Bronchial epithelial cell (primary cell): ENCODE measurements around the gene ACSL5. TPM values are rescaled to one million over a fixed set of nuclear protein-coding genes. Genes with fewer than 3 reads are reported as not detected.
"Not testable (repeated sequence)": the region's sequence is repeated elsewhere in the genome, so short reads cannot be mapped to it uniquely, and the experiment has no call there.

ENCODE experiments used
- DNase-seq: peaks from one replicate; pipeline ENCODE4 v3.0.0-alpha.2; 2010; ENCODE audit warnings: low read depth
- FAIRE-seq: peaks from 2 replicates; lab custom pipeline; 2011; peaks lifted over from hg19 to GRCh38; lab: Jason Lieb, UNC
- H3K27me3 ChIP-seq: 2 replicates; pipeline ENCODE4 v1.5.1; 2011; ENCODE audit warnings: low read length; ENCODE audit not compliant: control insufficient read depth, insufficient read depth
- H3K36me3 ChIP-seq: 2 replicates; pipeline ENCODE4 v1.5.1; 2011; ENCODE audit warnings: low read length; ENCODE audit not compliant: control insufficient read depth, insufficient read depth
- H3K4me3 ChIP-seq: 2 replicates; pipeline ENCODE4 v1.5.1; 2011; ENCODE audit warnings: mild to moderate bottlenecking, low read depth, low read length, control low read depth
- total RNA-seq: library from RNA; depleted of rRNA; stranded (reverse); fragments of >200 nt; gene quantifications from 2 replicates; pipeline ENCODE4 v1.2.1, GENCODE V29; 2014
- TF ChIP-seq, protein P1 (sequence below): IDR thresholded peaks from 2 replicates; pipeline ENCODE4 v1.5.1; 2011; ENCODE audit warnings: mild to moderate bottlenecking, moderate library complexity, low read length, control low read depth, inconsistent platforms; ENCODE audit not compliant: insufficient read depth, severe bottlenecking

Gene ACSL5
- total RNA-seq, 1 donor from 2014 or later = under 0.01 TPM

DNA sequence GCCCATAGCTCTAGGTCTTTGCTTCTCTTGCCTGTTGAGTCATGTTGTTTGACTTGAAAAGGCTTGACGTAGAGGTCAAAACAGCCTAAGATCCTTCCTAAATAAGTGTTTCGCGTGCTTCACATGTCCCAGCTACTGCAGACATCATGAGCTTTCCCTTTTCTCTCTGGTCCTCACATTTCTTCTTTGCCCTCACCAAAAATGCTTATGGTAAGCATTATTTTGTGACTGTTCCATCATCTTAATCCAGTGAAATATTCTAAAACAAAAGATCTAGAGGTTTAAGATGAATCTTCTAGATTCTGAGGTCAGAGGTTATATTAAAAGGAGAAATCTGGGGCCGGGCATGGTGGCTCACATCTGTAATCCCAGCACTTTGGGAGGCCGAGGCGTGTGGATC, 8.5 kb upstream of the ACSL5 start:
- TF ChIP-seq, protein P1, sequence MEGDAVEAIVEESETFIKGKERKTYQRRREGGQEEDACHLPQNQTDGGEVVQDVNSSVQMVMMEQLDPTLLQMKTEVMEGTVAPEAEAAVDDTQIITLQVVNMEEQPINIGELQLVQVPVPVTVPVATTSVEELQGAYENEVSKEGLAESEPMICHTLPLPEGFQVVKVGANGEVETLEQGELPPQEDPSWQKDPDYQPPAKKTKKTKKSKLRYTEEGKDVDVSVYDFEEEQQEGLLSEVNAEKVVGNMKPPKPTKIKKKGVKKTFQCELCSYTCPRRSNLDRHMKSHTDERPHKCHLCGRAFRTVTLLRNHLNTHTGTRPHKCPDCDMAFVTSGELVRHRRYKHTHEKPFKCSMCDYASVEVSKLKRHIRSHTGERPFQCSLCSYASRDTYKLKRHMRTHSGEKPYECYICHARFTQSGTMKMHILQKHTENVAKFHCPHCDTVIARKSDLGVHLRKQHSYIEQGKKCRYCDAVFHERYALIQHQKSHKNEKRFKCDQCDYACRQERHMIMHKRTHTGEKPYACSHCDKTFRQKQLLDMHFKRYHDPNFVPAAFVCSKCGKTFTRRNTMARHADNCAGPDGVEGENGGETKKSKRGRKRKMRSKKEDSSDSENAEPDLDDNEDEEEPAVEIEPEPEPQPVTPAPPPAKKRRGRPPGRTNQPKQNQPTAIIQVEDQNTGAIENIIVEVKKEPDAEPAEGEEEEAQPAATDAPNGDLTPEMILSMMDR = no peak
- FAIRE-seq = no peak
- Histone ChIP-seq H3K36me3 (no peaks in the 10 kb centered on the region), H3K27me3 (no peaks in the 10 kb centered on the region), H3K4me3 (no peak overlapping the region)
- DNase-seq = no peak

DNA sequence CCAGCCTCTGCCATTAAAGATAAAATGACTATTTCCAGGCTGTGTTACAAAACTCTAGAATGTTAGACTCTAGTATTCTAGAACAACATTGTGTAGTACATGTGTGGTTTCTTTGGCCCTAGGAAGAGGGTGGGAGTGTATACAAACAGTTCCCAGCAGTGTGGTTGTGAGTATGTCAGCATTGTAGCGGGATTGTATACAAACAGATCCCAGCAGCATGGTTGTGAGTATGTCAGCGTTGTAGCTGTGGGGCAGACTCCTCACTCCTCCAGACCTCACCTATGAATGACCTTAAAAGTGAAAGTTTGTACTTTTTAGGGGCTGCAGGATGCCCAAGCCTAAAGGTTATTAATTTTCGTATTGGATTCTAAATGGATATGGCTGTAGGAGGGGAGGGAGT, 6.9 kb upstream of the ACSL5 start:
- H3K4me3 ChIP-seq = no peak overlapping the region
- DNase-seq = no peak
- FAIRE-seq = no peak
- TF ChIP-seq, protein P1 = no peak
- H3K27me3 ChIP-seq = no peaks in the 10 kb centered on the region
- H3K36me3 ChIP-seq = no peaks in the 10 kb centered on the region

DNA sequence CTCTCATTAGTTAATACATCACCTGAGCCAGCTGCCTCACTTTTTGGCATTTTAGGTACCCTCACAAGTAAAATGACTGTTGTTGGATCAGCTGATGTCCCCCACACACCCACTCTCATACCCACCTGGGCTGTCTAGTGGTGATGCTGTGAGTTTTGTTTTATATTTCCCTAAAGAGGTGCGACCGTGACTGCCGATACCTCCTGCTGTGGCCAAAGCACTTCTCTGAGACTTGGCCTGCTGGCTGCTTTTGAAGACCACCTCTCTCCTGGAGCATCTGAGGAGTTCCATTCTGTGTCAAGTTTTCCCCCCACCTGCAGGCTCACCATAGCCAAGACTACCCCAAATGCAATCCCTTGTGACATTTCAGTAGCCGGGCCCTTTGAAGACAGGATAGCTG, 6.4 kb upstream of the ACSL5 start:
- H3K36me3 ChIP-seq = no peaks in the 10 kb centered on the region
- TF ChIP-seq, protein P1 = no peak
- no peaks in the 10 kb centered on the region for H3K27me3 ChIP-seq
- FAIRE-seq (no peak), DNase-seq (no peak)
- no peak overlapping the region for H3K4me3 ChIP-seq

DNA sequence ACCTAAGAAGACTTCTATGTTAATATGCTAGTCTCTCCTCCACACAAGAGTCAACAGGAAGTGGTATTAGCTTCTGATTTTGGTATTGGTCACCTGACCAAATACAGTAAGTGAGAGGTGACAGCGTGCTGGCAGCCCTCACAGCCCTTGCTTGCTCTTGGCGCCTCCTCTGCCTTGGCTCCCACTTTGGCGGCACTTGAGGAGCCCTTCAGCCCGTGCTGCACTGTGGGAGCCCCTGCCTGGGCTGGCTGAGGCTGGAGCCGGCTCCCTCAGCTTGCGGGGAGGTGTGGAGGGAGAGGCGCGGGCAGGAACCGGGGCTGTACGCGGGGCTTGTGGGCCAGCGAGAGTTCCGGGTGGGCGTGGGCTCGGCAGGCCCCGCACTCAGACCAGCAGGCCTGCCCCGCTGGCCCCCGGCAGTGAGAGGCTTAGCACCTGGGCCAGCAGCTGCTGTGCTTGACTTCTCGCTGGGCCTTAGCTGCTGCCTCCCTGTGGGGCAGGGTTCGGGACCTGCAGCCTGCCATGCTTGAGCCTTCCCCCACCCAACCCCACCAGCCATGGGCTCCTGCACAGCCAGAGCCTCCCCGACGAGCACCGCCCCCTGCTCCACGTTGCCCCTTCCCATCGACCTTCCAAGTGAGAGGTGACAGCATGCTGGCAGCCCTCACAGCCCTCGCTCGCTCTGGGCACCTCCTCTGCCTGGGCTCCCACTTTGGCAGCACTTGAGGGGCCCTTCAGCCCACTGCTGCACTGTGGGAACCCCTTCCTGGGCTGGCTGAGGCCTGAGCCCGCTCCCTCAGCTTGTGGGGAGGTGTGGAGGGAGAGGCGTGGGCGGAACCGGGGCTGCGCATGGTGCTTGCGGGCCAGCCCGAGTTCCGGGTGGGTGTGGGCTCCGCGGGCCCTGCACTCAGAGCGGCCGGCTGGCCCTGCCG, 4.2 kb upstream of the ACSL5 start:
- FAIRE-seq = no peak

DNA sequence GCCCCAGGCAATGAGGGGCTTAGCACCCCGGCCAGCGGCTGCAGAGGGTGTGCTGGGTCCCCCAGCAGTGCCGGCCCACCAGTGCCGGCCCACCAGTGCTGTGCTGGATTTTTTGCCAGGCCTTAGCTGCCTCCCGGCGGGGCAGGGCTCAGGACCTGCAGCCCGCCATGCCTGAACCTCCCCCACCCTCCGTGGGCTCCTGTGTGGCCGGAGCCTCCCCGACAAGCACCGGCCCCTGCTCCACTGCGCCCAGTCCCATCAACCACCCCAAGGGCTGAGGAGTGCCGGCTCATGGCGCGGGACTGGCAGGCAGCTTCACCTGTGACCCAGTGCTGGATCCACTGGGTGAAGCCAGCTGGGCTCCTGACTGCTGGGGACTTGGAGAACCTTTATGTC, 3.5 kb upstream of the ACSL5 start:
- no peak for FAIRE-seq
- TF ChIP-seq, protein P1 = no peak
- Histone ChIP-seq H3K36me3 (no peaks in the 10 kb centered on the region), H3K4me3 (no peak overlapping the region), H3K27me3 (no peaks in the 10 kb centered on the region)
- DNase-seq = no peak

More for the DNA sequence above, 4.2 kb upstream of the ACSL5 start:
- TF ChIP-seq, protein P1 = no peak
- Histone ChIP-seq H3K36me3 (no peaks in the 10 kb centered on the region), H3K4me3 (no peak overlapping the region), H3K27me3 (no peaks in the 10 kb centered on the region)
- no peak for DNase-seq

DNA sequence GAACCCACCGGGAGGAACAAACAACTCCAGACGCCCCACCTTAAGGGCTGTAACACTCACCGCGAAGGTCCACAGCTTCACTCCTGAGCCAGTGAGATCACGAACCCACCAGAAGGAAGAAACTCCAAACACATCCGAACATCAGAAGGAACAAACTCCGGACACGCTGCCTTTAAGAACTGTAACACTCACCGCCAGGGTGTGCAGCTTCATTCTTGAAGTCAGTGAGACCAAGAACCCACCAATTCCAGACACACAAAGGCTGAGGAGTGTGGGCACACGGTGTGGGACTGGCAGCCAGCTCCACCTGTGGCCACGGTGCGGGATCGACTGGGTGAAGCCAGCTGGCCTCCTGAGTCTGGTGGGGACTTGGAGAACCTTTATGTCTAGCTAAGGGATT, 2.6 kb upstream of the ACSL5 start:
- H3K27me3 ChIP-seq, H3K36me3 ChIP-seq, DNase-seq, H3K4me3 ChIP-seq, FAIRE-seq: not testable (repeated sequence)

DNA sequence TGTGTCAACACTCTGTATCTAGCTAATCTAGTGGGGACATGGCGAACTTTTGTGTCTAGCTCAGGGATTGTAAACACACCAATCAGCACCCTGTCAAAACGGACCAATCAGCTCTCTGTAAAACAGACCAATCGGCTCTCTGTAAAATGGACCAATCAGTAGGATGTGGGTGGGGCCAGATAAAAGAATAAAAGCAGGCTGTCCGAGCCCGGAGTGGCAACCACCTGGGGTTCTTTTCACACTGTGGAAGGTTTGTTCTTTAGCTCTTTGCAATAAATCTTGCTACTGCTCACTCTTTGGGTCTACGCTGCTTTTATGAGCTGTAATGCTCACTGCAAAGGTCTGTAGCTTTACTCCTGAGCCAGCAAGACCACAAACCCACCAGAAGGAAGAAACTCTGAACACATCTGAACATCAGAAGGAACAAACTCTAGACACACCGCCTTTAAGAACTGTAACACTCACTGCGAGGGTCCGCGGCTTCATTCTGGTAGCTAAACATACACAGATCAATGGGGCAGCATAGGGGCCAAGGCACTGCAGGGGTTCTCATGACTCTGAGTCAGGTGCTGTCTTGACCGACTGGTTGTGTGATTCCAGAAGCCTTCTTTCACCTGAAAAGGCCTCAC, 1.6 kb upstream of the ACSL5 start:
- not testable (repeated sequence) for H3K4me3 ChIP-seq, DNase-seq, H3K27me3 ChIP-seq, H3K36me3 ChIP-seq, FAIRE-seq
